A549 (cell line): Measurements from ENCODE around the gene CEP97. TPM values are rescaled to one million over a fixed set of nuclear protein-coding genes. Genes with fewer than 3 reads are reported as not detected.
"Not testable (repeated sequence)": the region's sequence is repeated elsewhere in the genome, so short reads cannot be mapped to it uniquely, and the experiment has no call there.

Experiments
- ATAC-seq, 2 experiments: fragments of 200-7000 bp in 1 of 2; fragments of >200 bp in 1 of 2; cut with Nextera tagmentation in 1 of 2; cut with Tn5 transposase in 1 of 2; 3 replicates each; pipeline versions ENCODE4 v1.8.0 to v1.9.1; 2018 to 2020; ENCODE audit warnings: mild to moderate bottlenecking in 1 of 2, moderate library complexity in 1 of 2
- CTCF ChIA-PET: fragments of 300-600 bp; sonication (Branson Sonifier 250); formaldehyde crosslinking; extraction: SDS; loops from one replicate; lab custom pipeline; 2021; ENCODE audit warnings: antibody characterized with exemption, inconsistent platforms; lab: Yijun Ruan, JAX
- POLR2A ChIA-PET: fragments of 350-600 bp; formaldehyde crosslinking; extraction: SDS; loops from one replicate; lab custom pipeline; 2021; ENCODE audit warnings: antibody characterized with exemption, inconsistent platforms; lab: Yijun Ruan, JAX
- DNase-seq, 2 experiments: peaks; one replicate each; pipeline versions ENCODE4 v3.0.0 to v3.0.0-alpha.2; 2011 to 2016; ENCODE audit warnings: low read depth in 1 of 2, low spot score in 1 of 2
- FAIRE-seq: peaks from 2 replicates; lab custom pipeline; 2011; peaks lifted over from hg19 to GRCh38; lab: Jason Lieb, UNC
- H3K27ac ChIP-seq, 2 experiments: fragments of >200 bp; sonication (Bioruptor Twin); formaldehyde crosslinking; 3 replicates each; pipeline ENCODE4 v1.5.1; 2016 to 2017
- H3K4me1 ChIP-seq: fragments of >200 bp; sonication (Bioruptor Twin); formaldehyde crosslinking; 3 replicates; pipeline ENCODE4 v1.6.1; 2016
- H3K4me2 ChIP-seq: fragments of >200 bp; sonication (Bioruptor Twin); formaldehyde crosslinking; 3 replicates; pipeline ENCODE4 v1.6.1; 2016
- H3K4me3 ChIP-seq: fragments of >200 bp; sonication (Bioruptor Twin); formaldehyde crosslinking; 3 replicates; pipeline ENCODE4 v1.5.1; 2016
- H3K9me3 ChIP-seq: fragments of >200 bp; sonication (Bioruptor Twin); formaldehyde crosslinking; 3 replicates; pipeline ENCODE4 v1.6.1; 2016
- ATOH8 ChIP-seq: fragments of 250-450 bp; sonication (Bioruptor Pico); IDR thresholded peaks from 2 replicates; pipeline ENCODE4 v1.5.0; 2020; ENCODE audit warnings: low read depth, mild to moderate bottlenecking, moderate library complexity
- CBX8 ChIP-seq: fragments of 200-600 bp; sonication (generic); IDR thresholded peaks from 2 replicates; pipeline ENCODE4 v1.6.1; 2016
- CHD2 ChIP-seq: fragments of 150-350 bp; IDR thresholded peaks from 2 replicates; pipeline ENCODE4 v1.6.1; 2014; ENCODE audit warnings: low read length; ENCODE audit not compliant: partially characterized antibody
- E2F6 ChIP-seq: IDR thresholded peaks from 2 replicates; pipeline ENCODE4 v1.6.1; 2012; ENCODE audit warnings: low read depth, borderline replicate concordance
- EP300 ChIP-seq, 2 experiments: fragments of >200 bp; sonication (Bioruptor Twin); formaldehyde crosslinking; IDR thresholded peaks; 2 replicates in 1 of 2; 3 replicates in 1 of 2; pipeline ENCODE4 v1.6.1; 2016 to 2017
- ESRRA ChIP-seq: fragments of 150-350 bp; IDR thresholded peaks from 2 replicates; pipeline ENCODE4 v1.6.1; 2014; ENCODE audit warnings: mild to moderate bottlenecking, low read length, borderline replicate concordance
- FOSB ChIP-seq: fragments of 250-450 bp; sonication (Bioruptor Pico); IDR thresholded peaks from 2 replicates; pipeline ENCODE4 v1.5.0; 2020; ENCODE audit warnings: mild to moderate bottlenecking, moderate library complexity
- GATA3 ChIP-seq: IDR thresholded peaks from 2 replicates; pipeline ENCODE4 v1.6.1; 2012; ENCODE audit warnings: borderline replicate concordance
- HOXA7 ChIP-seq: fragments of 250-450 bp; sonication (Bioruptor Pico); IDR thresholded peaks from 2 replicates; pipeline ENCODE4 v1.5.0; 2020; ENCODE audit warnings: mild to moderate bottlenecking, moderate library complexity
- KDM1A ChIP-seq: fragments of 200-600 bp; sonication (generic); IDR thresholded peaks from 2 replicates; pipeline ENCODE4 v1.6.1; 2016; ENCODE audit warnings: low read depth, mild to moderate bottlenecking
- PHF8 ChIP-seq: fragments of 200-600 bp; sonication (generic); IDR thresholded peaks from 2 replicates; pipeline ENCODE4 v1.6.1; 2016; ENCODE audit warnings: low read depth, mild to moderate bottlenecking, antibody characterized with exemption, moderate library complexity, borderline replicate concordance
- POLR2AphosphoS2 ChIP-seq: conservative IDR thresholded peaks from 2 replicates; pipeline ENCODE4 v1.6.1; 2012; ENCODE audit warnings: low read length, improper control_type of control experiment, inconsistent platforms
- RARB ChIP-seq: fragments of 250-450 bp; sonication (Bioruptor Pico); IDR thresholded peaks from 2 replicates; pipeline ENCODE4 v1.8.0; 2021; ENCODE audit warnings: mild to moderate bottlenecking, moderate library complexity
- RCOR1 ChIP-seq: fragments of 150-350 bp; IDR thresholded peaks from 2 replicates; pipeline ENCODE4 v1.6.1; 2014; ENCODE audit warnings: antibody characterized with exemption, low read length, low read depth
- TFCP2L1 ChIP-seq: fragments of 250-450 bp; sonication (Bioruptor Pico); IDR thresholded peaks from 2 replicates; pipeline ENCODE4 v1.5.0; 2021; ENCODE audit warnings: mild to moderate bottlenecking
- USF2 ChIP-seq: fragments of 450-650 bp; IDR thresholded peaks from 2 replicates; pipeline ENCODE4 v1.6.1; 2014; ENCODE audit warnings: antibody characterized with exemption
- ZC3H11A ChIP-seq: fragments of 450-650 bp; IDR thresholded peaks from 2 replicates; pipeline ENCODE4 v1.6.1; 2014; ENCODE audit warnings: antibody characterized with exemption, mild to moderate bottlenecking
- ZSCAN20 ChIP-seq: fragments of 250-450 bp; sonication (Bioruptor Pico); IDR thresholded peaks from 2 replicates; pipeline ENCODE4 v1.8.0; 2022; ENCODE audit warnings: mild to moderate bottlenecking, moderate library complexity
- WGBS: methylation state at CpG from one replicate; pipeline ENCODE4 v1.1.6; 2017; ENCODE audit errors: missing lambda C conversion rate; 5-methylcytosine and 5-hydroxymethylcytosine counted together
- polyA plus RNA-seq, 4 experiments: library from polyadenylated mRNA; depleted of rRNA in 3 of 4; stranded (reverse); fragments of >200 nt; fragmentation: RNase III in 1 of 4; extraction: RNeasy Plus Mini Kit Qiagen cat#74134 plus additional on column Dnase treatment in 1 of 4; gene quantifications; 2 replicates in 3 of 4; 3 replicates in 1 of 4; pipeline ENCODE4 v1.2.3, GENCODE V29; 2011 to 2017
- TF ChIP-seq, protein P1 (sequence below): fragments of >200 bp; sonication (Bioruptor Twin); formaldehyde crosslinking; IDR thresholded peaks from 2 replicates; pipeline ENCODE4 v1.6.1; 2016
- TF ChIP-seq, protein P2 (sequence below): IDR thresholded peaks from 2 replicates; pipeline ENCODE4 v1.6.1; 2012
- TF ChIP-seq, protein P3 (sequence below): fragments of 200-600 bp; sonication (generic); IDR thresholded peaks from 2 replicates; pipeline ENCODE4 v1.6.1; 2016; ENCODE audit warnings: antibody characterized with exemption, mild to moderate bottlenecking, moderate library complexity

Gene CEP97
- polyA plus RNA-seq, 2 of the 4 experiments (the other 2 are of a cell fraction): 4.0 to 5.1 TPM

GRCh38 chr3:101677436-101678286, 46.8 kb upstream of the CEP97 start:
- TF ChIP-seq ZC3H11A (no peak), ZSCAN20 (CRISPR knock-in tag) (no peak), ATOH8 (CRISPR knock-in tag) (no peak), RCOR1 (no peak), ESRRA (no peak), CHD2 (no peak), RARB (CRISPR knock-in tag) (0 out of 2 replicates have a peak, but pooled peaks have one; percentile 25)
- ChIA-PET CTCF (interaction anchor here (0.9 to 4.3 kb wide), 12 partner anchors 9 to 548 kb away, joined by 3 to 30 read pairs (median 3); partner anchors contain the start of genes CEP97, PCNP and RPL24), POLR2A (interaction anchor here (0.5 to 3.6 kb wide), 7 partner anchors 8 to 1185 kb away, joined by 3 to 62 read pairs (median 4); partner anchors contain the start of genes CEP97, PCNP, RPL24 and TMEM45A)
- peak in 1 of 2 experiments; percentile 0; a peak in 3 of 6 replicates for ATAC-seq
- Histone ChIP-seq H3K9me3 (no peaks in the 10 kb centered on the region), H3K4me2 (peak overlapping the region; percentile 76), H3K4me3 (peak overlapping the region; percentile 30), H3K4me1 (peaks cover 22% of the 10 kb centered on the region), H3K27ac (peak overlapping the region; percentile 35 to 66; a peak in 4 of 6 replicates)
- WGBS: 59% methylated on average over 28 of the region's 29 CpGs
- no peak for FAIRE-seq
- DNase-seq: no peak

GRCh38 chr3:101678837-101679236, 45.6 kb upstream of the CEP97 start:
- H3K4me2 ChIP-seq, FAIRE-seq, ATAC-seq, POLR2A ChIA-PET, DNase-seq, H3K9me3 ChIP-seq, H3K4me3 ChIP-seq, H3K27ac ChIP-seq: not testable (repeated sequence)
- WGBS: 62% methylated on average over 2 of the region's 2 CpGs
- 0 out of 2 replicates have a peak, but pooled peaks have one; percentile 55 for TF ChIP-seq POLR2AphosphoS2
- peaks cover 29% of the 10 kb centered on the region for H3K4me1 ChIP-seq
- CTCF ChIA-PET: interaction anchor here (0.6 to 1.0 kb wide), 2 partner anchors 9 to 16 kb away, joined by 3 read pairs; no protein-coding TSS in a partner anchor

- ATAC-seq: no peak
- Histone ChIP-seq H3K4me3 (no peak overlapping the region), H3K27ac (no peak overlapping the region), H3K4me2 (no peak overlapping the region), H3K9me3 (no peaks in the 10 kb centered on the region), H3K4me1 (peaks cover 28% of the 10 kb centered on the region)
- DNase-seq: no peak
- 94% methylated on average over 4 of the region's 4 CpGs for WGBS
- TF ChIP-seq FOSB (CRISPR knock-in tag): 0 out of 2 replicates have a peak, but pooled peaks have one; percentile 41
- no peak for TF ChIP-seq E2F6
- TF ChIP-seq KDM1A: no peak
- TF ChIP-seq, protein P1, sequence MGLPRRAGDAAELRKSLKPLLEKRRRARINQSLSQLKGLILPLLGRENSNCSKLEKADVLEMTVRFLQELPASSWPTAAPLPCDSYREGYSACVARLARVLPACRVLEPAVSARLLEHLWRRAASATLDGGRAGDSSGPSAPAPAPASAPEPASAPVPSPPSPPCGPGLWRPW: no peak
- 0 out of 2 replicates have a peak, but pooled peaks have one; percentile 10 for TF ChIP-seq TFCP2L1 (CRISPR knock-in tag)
- FAIRE-seq: no peak
- ChIA-PET CTCF (interaction anchor here (1.5 kb wide), 1 partner anchor 28 kb away, joined by 6 read pairs; no protein-coding TSS in a partner anchor), POLR2A (interaction anchor here (0.6 to 1.3 kb wide), 2 partner anchors 26 to 107 kb away, joined by 3 to 4 read pairs; no protein-coding TSS in a partner anchor)
Observed at GRCh38 chr3:101680466-101680865, 43.9 kb upstream of the CEP97 start.

DNA sequence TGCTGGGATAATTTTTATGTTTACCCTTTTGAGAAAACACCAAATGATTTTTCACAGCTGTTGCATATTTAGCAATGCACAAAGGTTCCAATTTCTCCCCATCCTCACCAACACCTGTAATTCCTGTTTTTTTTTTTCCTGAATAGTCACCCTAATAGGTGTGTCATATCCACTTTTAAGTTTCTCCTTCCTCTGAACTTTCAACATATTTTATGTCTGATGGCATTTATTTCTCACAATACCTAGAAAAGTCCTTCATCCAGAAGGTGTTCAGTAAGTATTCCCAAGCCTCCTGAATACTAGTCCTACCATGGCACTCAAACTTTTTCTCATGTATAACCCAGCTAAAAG, 39.4 kb upstream of the CEP97 start:
- DNase-seq (no peak), ATAC-seq (no peak), FAIRE-seq (no peak)
- CTCF ChIA-PET: interaction anchor here (0.9 to 4.6 kb wide), 6 partner anchors 8 to 810 kb away, joined by 3 to 30 read pairs (median 3); partner anchors contain the start of gene ZBTB11
- Histone ChIP-seq H3K27ac (peak overlapping the region; percentile 89 to 94; a peak in 5 of 6 replicates), H3K4me3 (peak overlapping the region; percentile 73), H3K9me3 (no peaks in the 10 kb centered on the region), H3K4me1 (peaks cover 26% of the 10 kb centered on the region), H3K4me2 (peak overlapping the region; percentile 92)
- POLR2A ChIA-PET: interaction anchor here (0.5 to 3.5 kb wide), 4 partner anchors 8 to 113 kb away, joined by 5 to 62 read pairs (median 6); partner anchors contain the start of genes CEP97 and ZBTB11
- no peak; the same call in 1 of the 2 replicates for TF ChIP-seq HOXA7 (CRISPR knock-in tag)
- TF ChIP-seq PHF8: no peak
- no peak for TF ChIP-seq EP300 (IDR thresholded peaks at IDR 0.05)
- TF ChIP-seq CBX8: no peak
- TF ChIP-seq CHD2: no peak
- no peak for TF ChIP-seq FOSB (CRISPR knock-in tag)
- TF ChIP-seq USF2: no peak
- no peak for TF ChIP-seq GATA3
- TF ChIP-seq, protein P2, sequence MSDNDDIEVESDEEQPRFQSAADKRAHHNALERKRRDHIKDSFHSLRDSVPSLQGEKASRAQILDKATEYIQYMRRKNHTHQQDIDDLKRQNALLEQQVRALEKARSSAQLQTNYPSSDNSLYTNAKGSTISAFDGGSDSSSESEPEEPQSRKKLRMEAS: no peak
- TF ChIP-seq KDM1A: no peak
- TF ChIP-seq, protein P3, sequence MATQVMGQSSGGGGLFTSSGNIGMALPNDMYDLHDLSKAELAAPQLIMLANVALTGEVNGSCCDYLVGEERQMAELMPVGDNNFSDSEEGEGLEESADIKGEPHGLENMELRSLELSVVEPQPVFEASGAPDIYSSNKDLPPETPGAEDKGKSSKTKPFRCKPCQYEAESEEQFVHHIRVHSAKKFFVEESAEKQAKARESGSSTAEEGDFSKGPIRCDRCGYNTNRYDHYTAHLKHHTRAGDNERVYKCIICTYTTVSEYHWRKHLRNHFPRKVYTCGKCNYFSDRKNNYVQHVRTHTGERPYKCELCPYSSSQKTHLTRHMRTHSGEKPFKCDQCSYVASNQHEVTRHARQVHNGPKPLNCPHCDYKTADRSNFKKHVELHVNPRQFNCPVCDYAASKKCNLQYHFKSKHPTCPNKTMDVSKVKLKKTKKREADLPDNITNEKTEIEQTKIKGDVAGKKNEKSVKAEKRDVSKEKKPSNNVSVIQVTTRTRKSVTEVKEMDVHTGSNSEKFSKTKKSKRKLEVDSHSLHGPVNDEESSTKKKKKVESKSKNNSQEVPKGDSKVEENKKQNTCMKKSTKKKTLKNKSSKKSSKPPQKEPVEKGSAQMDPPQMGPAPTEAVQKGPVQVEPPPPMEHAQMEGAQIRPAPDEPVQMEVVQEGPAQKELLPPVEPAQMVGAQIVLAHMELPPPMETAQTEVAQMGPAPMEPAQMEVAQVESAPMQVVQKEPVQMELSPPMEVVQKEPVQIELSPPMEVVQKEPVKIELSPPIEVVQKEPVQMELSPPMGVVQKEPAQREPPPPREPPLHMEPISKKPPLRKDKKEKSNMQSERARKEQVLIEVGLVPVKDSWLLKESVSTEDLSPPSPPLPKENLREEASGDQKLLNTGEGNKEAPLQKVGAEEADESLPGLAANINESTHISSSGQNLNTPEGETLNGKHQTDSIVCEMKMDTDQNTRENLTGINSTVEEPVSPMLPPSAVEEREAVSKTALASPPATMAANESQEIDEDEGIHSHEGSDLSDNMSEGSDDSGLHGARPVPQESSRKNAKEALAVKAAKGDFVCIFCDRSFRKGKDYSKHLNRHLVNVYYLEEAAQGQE: no peak
